IPS-NIHi7 (cell line): ENCODE measurements around the gene GALNT14.

Experiments
- DNase-seq: peaks from one replicate; pipeline ENCODE4 v3.0.0; 2012; ENCODE audit warnings: mixed read lengths; ENCODE audit errors: extremely low spot score

The GALNT14 gene

DNA sequence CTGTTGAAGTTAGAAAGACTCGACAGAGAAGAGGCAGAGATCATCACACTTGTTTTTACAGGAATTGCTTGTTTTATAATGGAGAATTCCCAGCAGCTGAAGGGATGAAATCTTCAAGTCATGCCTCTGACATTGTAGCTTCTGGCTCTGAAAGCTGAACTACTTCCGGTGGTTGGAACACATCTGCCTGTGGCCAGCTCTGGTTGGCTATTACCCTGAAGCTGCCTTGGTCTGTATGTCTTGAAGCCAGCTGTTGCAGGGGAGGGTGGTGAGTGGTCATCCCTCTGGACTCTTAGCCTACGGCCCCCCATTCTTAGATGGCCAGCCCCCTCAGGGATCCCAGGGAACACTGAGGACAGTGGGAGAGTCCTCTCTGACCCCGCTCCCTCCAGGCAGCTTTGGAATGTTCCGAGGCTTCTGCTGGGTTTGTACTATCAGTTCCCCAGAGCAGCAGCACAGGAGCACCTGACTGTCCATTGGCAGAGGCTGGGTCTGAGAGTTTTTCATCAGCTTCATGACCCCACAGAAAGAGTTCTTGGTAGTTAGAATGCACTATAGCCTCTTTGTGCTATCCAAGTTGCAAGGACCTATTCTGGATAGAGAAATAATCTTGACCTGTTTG is 243.6 kb downstream of the GALNT14 start:
- DNase-seq, result no peak

DNA sequence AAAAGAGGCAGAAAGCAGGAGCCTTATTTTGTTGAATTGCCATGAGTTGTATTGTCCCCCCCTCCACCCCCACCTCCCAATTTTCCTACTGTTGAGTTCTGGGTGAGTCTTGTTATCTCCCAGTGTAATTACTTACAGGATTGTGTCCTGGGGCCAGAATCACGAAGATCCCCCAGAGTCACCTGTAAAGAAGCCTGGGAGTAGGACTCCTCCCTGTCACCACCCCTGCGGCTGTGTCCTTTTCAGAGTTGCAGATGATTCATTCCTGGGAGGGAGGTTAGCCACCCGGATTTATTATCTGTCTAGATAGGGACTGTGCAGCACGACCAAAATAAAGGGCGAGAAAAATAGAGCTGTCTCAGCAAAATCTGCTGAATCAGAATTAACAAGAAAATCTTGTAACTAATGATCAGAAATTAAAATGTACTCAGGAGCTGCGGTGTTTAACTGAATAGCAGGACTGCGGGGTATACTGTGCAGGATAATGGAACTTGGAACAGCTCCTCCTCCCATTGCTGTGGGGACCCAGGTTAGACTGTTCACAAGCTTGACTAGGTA is 249.3 kb downstream of the GALNT14 start:
- DNase-seq, result no peak

DNA sequence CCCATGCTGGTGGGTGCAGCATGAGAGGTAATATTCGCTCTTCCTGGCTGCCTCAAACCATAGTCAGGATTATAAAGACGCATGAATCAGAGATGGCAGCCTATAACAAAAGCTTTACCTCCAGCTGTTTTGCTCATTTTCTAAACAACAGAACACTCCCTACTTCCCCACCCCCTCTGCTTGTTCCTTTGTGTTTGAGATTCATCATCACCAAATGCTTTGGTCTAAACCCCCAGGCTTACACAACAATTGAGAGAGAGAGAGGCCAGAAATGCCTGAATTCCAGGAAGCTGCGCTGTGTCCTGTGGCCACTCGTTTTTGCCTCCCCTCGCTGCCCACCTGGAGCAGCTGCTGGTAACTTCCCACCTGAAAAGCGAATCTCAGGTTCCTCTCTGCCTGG is 252.2 kb downstream of the GALNT14 start:
- peak; percentile 27 for DNase-seq

DNA sequence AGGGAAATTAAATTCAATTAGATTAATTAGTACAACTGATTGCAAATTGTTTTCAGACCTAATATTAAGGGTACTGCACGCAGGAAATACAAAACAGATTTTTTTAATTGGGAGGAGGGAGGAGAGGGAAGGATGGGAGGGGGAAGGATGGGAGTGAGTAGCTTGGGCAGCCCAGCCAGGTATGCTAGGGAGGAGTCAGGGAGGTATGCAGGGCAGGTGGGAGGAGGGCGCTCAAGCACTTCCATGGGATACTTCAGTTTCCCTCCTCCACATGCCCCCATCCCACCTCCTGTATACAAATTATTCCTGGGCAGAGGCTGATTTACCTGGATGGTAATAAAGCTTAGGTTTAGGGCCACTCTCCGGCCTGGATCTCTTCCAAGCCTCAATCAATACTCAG is 254.4 kb downstream of the GALNT14 start:
- peak; percentile 36 for DNase-seq

DNA sequence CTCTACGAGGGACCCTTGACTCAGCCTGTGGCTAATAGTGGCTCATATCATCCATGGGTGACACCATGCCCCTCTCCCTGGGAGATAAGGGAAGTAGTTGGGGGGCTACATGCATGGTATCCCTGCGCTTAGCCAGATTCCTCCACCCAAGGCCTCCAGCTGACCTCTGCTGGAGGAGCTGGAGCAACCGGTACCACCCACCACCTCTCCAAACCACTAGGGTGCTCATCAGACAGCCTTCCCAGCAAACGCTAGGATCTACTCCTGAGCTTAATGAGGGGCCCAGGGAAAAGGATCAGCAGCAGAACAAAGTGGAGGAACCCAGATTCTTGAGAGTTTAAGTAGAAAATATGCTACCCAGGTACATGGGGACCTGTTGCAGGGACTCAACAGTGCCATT is 255.1 kb downstream of the GALNT14 start:
- DNase-seq, result no peak

DNA sequence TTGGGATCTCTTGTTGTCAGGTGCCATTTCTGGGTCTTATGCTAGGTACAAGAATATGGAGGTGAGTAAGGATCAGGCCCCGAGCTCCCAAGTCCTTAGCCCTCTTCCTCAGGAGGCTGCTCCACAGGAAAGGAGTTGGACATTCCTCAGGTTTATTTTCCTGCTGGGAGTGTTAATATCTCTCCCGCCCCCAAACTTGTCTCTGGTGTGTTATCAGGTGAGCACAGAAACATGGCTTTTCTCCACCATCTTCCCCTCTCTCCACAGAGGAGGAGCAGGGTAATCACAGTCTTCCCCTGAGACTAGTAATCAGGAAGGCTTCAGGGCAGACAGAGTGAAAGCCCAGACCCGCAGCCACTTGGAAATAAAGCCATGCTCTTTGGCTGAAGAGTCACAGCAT is 257.7 kb downstream of the GALNT14 start:
- no peak for DNase-seq

DNA sequence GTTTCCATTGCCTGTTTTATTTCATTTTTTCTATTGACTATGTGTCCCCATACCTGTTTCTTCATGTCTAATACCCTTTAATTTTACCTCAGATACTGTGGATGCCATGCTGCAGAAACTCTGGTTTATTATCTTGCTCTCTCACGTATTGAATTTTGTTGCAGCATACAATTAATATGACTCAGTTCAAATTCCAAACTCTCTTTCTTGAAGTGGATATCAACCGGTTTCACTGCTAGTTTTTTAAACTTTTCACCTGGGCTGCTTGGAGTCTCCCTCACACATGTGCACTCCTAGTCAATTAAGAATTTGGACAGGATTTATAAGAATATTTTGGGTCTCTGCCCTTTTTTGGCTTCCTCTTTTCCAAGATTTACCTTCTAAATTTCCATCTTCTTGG is 260.4 kb downstream of the GALNT14 start:
- no peak for DNase-seq

DNA sequence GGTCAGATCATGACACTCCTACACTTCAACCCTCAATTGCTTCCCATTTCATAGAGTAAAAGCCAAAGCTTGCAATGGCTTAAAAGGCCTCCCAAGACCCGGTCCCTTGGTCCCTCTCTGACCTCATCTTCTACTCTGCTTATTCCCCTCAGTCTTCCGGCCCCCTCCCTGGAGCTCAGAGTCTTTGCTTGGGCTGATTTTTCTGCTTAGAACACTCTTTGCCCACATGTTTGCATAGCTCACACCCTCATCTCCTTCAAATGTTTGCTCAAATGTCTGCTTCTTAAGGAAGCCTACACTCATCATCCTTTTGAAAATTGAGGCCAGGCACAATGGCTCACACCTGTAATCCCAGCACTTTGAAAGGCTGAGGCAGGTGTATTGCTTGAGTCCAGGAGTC is 265.4 kb downstream of the GALNT14 start:
- no peak for DNase-seq

DNA sequence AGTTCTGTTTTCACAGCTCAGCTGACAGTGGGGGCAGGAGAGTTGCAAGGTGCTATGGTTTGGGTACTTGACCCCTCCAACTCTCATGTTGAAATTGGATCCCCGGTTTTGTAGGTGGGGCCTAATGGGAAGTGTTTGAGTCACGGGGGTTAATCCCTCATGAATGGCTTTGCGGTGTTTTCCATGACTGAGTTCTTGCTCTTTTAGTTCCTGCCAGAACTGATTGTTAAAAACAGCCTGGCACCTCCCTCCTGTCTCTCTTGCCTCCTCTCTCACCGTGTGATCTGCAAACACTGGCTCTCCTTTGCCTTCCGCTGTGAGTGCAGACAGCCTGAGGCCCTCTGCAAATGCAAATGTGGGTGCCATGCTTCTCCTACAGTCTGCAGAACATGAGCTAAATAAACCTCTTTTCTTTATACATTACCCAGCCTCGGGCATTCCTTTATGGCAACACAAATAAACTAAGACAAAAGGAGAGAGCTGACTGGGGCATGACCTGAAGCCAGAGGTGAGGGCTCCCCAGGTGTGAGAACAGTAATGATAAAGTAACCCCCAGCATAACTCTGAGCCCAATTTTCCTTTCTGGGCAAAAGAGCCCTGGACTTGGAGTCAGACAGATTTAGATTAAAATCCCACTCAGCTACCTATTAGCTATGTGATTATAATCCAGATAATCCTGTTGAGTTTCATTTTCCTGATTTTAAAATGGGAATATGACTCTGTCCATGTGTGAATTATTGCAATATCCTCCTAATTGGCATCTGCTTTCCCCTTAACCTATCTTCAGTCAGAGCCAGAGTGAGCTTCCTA is 266.1 kb downstream of the GALNT14 start:
- DNase-seq, result peak; percentile 22

DNA sequence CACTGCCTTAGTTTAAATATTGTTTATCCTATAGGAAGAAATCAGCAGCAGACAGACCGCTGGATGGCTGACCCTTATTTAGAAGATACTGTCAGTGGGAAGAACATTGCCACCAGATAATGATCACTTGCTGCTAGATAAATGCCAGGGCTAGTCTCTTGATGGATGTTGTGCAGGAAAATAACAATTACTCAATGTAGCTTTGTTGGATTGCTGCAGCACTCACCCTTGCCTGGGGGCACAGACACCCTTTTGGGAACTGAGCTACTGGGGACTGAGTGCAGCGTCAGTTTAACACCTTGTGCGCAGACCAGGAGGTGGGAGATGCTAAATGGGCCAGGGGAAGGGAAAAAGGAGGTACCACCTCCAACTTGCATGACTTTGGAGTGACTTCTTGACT is 266.8 kb downstream of the GALNT14 start:
- DNase-seq, result no peak

DNA sequence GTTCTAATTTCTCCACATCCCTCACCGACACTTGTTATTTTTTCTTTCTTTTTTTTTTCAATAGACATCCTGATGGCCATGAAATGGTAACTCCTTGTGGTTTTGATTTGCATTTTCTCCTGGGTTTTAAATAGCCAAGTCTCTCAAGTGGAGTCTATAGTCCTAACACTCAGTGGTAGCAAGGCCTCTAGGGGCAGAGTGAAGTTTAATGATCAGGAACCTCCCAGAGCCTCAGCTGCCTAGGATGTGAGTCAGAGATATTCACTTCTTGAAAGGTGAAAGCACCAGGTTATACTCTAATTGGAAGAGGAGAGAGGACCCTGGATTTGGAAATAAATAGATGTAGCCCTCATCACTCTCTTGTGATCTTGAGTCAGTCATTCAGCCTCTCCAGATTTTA is 268.3 kb downstream of the GALNT14 start:
- DNase-seq, result no peak

DNA sequence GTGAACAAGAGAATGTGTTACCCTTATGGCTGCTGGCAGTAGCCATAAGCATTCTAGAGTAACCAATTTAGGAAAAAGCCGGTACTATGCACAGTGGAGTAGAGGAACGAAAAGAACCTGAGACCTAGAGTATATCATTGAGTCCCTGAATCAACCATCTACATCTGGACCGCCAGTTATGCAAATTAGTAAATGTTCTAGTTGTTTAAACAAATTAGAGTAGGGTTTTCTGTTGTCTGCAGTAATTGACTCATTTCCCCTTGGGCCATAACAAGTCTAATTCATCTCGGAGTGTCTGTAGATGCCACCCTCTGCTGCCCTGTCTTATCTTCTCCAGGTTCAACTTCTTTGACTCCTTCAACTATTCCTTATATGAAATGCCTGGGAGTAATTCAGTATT is 270.9 kb downstream of the GALNT14 start:
- DNase-seq, result no peak

DNA sequence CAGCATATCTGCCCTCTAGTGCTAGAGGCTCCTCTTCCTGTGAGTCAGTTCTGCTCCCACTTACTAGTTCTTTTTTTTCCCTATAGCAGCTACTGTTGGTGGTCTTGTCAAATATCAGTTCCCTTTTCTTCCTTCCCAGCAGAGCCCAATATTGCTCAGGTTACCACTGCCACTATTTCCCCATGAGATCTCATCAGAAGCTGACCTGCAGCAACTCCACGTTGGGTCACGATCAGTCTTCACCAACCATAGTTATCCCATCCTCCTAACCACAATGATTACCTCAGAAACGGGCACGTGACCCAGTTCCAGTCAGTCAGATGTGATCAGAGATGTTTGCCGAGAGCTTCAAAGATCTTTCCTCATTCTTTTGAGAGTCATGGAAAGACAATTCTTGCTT is 271.3 kb downstream of the GALNT14 start:
- DNase-seq, result no peak

DNA sequence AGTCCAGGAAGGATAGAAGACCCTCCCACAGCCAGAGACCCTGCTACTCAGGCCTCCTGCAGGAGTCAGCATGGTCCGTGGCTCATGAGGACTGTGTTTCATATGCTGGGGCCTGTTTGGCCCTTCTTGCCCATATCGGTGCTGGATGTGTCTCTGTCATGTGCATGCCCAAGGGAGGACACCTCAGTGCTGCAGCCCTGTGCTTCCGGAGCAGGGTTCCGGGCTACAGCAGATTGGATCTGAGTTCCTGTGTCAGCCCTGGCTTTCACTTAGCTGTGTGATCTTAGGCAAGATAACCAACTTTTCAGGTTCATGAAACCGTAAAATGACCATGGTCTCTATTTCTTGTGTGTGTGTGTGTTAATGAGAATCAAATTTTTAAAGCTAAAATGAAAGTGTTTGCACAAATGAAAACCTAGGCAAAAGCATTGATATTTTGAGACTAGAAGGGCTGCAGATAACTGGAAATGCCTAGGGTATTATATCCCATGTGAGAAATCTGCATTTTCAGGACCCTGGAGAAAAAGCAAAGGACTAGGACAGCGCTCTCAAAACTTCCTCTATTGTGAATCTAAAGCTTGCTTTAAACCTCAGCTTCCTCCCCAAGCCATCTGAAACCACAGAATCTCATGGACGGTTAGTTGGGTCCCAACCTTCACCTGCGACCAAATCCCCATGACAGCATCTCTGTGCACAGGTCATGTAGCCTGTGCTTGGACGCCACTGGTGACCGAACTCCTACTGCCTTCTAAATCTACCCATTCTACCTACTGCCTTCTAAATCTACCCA is 272.2 kb downstream of the GALNT14 start:
- no peak for DNase-seq

DNA sequence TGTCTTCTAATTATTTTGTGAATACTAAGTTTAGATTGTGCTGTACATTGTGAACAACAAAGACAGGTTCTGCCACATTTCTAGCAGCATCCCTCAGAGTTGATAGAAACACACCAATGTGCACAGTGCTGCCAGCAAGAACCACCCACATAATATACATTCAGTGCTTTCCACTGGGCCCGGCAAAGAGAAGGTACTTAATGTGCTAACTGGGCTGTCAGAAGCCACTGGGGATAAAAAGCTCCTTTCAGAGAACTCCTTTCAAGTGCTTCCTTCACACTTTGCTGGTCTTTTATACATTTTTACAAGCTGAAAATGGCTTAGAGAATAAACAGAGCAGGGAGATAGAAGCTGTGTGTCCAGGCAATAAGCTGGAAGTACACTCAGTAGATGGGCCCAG is 273.0 kb downstream of the GALNT14 start:
- DNase-seq, result no peak

DNA sequence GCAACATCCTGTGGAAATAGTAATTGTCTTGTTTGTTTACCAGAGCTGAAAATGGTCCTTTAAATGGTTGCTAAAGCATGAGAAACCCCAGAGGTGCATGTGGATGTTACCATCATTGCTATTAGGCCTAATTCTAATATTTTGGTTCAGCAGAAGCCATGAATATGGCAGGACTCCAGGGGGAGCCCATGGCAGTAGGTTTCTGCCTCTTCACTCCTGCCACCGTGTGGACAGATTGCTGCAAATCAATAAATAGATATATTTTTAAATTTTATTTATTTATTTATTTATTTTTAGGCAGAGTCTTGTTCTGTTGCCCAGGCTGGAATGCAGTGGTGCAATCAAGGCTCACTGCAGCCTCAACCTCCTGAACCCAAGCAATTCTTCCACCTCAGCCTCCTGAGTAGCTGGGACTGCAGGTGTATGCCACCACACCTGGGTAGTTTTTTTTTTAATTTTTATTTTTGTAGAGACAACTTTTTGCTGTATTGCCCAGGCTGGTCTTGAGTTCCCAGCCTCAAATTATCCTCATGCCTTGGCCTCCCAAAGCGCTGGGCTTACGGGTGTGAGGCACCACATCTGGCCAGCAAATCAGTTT is 276.1 kb downstream of the GALNT14 start:
- peak; percentile 75 for DNase-seq

DNA sequence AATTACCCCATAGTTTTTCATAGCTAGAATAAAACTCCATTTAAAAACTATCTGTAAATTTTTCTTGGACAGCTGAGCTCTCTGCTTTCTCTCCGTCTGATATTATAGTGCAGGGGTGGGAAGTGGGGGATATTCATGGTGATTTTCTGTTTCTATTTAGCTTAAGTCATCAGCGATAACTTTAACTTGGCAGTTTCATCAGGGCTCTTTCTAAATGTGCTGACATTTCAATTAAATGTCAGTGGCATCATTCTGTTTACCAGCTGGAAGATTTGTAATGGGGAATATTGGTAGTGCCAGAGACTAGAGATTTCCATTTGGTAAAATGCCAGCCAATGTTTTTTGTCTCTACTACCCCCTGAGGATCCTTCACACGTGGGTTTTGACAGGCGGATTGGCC is 277.5 kb downstream of the GALNT14 start:
- DNase-seq, result no peak
